Measurements from ENCODE around the gene ACIN1.
A peak's percentile ranks its signal among the peaks of the same experiment; 100 is the strongest.

Gene ACIN1

DNA sequence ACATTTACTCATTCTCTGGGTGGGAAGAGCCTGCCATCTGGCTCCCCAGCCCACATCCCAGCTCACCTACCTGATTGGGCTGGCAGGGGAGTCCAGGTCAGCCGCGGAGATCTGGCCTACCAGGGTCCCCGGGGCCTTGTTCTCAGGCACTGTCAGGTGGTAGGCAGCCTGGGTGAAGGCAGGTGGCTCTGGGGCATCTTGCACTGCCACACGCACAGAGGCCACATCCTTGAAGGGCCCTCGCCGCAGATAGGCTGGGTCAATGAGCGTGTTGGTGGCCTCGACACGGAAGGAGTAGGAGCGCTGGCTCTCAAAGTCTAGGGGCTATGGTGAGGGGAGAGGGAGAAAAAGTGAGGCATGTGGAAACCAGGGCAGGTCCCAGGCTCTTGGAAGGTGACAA is 41.5 kb downstream of the ACIN1 start:
- Mint-ChIP-seq H3K9me3 (no peaks in the 10 kb centered on the region), H3K36me3 (peaks cover 5% of the 10 kb centered on the region), H3K4me1 (peaks cover 23% of the 10 kb centered on the region), H3K4me3 (no peak overlapping the region), H3K27me3 (peaks cover 12% of the 10 kb centered on the region), H3K27ac (no peak overlapping the region)
- no peak for ATAC-seq

DNA sequence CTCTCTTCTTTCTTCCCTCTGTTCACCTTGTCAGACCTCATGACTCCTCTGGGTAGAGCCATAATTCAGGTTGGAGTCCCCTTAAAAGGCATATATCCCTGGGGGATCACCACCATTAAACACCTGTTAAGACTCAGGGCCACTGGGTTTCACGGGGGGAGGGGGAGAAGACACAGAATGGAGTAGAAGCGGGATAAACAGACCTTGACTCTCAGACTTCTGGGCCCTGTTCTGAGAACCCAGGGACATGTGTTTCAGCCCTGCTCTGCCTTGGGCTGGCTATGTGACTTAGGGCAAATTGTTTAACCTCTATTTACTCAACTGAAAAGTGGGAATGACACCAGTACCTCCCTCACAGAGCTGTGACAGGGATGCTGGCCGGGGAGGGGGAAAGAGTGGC is 42.3 kb downstream of the ACIN1 start:
- H3K27me3 Mint-ChIP-seq = peaks cover 15% of the 10 kb centered on the region
- ATAC-seq = no peak
- no peaks in the 10 kb centered on the region for H3K36me3 Mint-ChIP-seq
- no peak overlapping the region for H3K4me3 Mint-ChIP-seq
- no peak overlapping the region for H3K27ac Mint-ChIP-seq
- H3K4me1 Mint-ChIP-seq = peaks cover 17% of the 10 kb centered on the region
- H3K9me3 Mint-ChIP-seq = no peaks in the 10 kb centered on the region

DNA sequence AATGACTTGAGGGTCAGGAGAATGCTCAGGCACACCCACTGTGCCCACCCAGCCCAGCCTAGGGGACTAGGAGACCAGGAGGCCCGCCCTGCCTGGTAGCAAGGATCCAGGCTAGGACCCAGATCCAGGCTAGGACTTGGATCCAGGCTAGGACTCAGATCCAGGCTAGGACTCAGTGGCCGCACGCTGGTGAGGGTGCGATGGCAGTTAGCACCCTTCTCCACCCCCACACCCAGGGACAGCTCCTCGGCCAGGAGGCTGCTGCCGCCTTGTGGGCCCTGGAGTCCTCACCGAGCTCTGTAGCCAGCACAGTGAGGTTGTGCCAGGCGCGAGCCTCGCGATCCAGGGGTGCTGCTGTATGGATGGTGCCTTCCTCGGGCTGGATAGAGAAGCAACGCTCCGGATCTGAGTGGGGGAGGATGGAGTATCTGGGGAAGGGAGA is 42.7 kb downstream of the ACIN1 start:
- Mint-ChIP-seq H3K27me3 (peaks cover 19% of the 10 kb centered on the region), H3K27ac (no peak overlapping the region), H3K4me1 (peaks cover 16% of the 10 kb centered on the region), H3K36me3 (no peaks in the 10 kb centered on the region), H3K9me3 (no peaks in the 10 kb centered on the region), H3K4me3 (no peak overlapping the region)
- no peak for ATAC-seq

DNA sequence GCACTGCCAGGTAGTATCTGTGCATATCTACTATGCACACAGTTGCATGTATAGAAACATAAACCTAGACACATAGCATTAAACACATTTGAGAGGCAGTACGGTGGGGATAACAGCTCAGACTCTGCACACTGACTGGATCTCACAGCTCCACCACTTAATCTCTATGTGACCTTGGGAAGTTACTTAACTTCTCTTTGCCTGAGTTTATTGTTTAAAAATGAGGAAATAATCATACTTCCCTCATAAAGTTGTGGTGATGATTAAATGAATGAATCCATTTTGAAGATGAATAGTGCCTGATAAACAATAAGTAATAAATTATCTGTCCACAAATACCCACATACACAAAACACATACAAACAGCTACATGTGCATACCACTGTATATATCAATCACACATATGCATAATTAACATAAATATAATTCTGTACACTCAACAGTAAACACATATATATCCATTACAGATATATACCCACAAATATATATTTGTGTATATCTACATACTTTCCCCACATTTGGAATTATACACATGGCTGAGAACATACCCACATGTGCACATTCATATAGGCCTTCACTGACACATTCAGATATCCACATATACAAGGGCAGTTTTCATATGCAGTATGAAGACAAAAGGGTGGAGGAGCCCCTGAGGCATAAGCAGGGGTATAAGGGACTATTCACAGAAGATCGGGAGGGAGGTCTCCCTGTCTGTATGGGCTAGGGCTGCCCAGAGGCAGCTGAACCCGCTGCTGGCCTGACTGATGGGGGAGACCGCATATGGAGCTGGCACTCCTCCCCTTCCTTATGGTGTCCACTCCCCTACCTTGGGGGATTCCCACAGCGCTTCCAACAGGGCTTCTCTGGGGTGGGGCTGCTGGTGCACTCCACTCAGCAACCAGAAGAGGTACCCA is 43.5 kb downstream of the ACIN1 start:
- H3K9me3 Mint-ChIP-seq = no peaks in the 10 kb centered on the region

DNA sequence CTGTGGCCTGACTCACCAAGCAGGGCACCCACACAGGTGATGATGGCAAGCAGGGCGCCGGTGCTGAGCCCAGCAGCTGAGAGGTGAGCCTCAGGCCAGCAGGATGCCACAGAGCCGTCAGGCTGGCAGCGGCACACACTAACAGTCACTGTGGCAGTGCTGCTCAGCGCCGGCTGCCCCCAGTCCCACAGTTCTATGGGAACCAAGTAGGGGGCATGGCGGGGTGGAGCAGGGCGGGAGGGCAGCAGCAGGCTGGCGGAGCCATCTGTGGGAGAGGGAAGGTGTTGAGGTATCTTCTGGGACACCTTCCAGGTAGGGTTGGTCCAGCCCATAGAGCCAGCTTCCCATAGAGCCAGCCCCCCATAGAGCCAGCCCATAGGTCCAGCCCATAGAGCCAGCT is 45.9 kb downstream of the ACIN1 start:
- no peaks in the 10 kb centered on the region for H3K36me3 Mint-ChIP-seq
- ATAC-seq = no peak
- no peak overlapping the region for H3K27ac Mint-ChIP-seq
- no peaks in the 10 kb centered on the region for H3K9me3 Mint-ChIP-seq
- no peak overlapping the region for H3K4me3 Mint-ChIP-seq
- H3K4me1 Mint-ChIP-seq = no peaks in the 10 kb centered on the region
- H3K27me3 Mint-ChIP-seq = peaks cover 18% of the 10 kb centered on the region

More for the DNA sequence above, 43.5 kb downstream of the ACIN1 start:
- Mint-ChIP-seq H3K36me3 (no peaks in the 10 kb centered on the region), H3K4me3 (no peak overlapping the region), H3K27ac (no peak overlapping the region), H3K4me1 (peaks cover 8% of the 10 kb centered on the region), H3K27me3 (peaks cover 19% of the 10 kb centered on the region)
- ATAC-seq = no peak

DNA sequence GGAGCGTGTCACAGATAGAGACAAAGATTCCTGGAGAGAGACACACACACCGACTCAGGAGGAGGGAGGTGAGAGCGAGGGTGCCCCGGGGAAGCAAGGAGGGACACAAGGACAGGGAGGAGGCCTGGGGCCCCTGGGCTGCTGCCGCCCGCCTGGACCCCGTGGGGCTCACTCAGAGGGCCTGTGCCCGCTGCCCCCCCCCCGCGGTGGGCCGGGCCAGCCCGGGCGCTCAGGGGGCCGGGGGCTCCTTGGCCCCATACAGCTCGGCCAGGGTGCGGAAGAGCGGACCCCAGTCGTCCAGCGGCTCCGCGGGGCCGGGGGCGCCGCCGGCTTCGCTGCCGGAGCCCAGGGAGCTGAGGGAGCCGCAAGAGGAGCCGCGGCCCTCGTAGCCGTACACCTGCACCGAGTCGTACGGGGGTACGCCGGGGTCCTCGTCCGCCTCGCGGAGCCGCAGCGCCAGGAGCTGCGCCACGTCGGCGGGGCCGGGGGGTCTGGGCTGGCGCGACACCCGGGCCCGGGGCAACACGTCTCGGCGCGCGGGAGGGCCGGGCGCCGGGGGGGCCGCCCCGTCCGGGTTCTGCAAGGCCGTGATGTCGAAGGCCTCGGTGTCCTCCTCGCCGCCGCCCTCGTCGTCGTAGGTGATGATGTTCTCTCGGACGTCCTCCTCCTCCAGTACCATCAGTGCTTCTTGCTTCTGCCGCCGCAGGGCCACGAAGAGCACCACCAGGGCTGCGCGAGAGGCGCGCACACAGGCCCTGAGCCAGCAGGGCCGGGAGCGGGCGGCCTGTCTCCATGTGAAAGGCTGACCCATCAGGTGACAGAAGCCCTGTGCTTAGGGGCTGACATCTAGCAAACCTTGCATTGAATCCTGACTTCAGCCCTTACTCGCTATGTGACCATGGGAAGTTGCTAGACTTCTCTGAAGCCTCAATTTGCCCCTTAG is 46.9 kb downstream of the ACIN1 start:
- no peak overlapping the region for H3K27ac Mint-ChIP-seq
- H3K36me3 Mint-ChIP-seq = no peaks in the 10 kb centered on the region
- no peaks in the 10 kb centered on the region for H3K4me1 Mint-ChIP-seq
- no peak overlapping the region for H3K4me3 Mint-ChIP-seq
- no peaks in the 10 kb centered on the region for H3K9me3 Mint-ChIP-seq
- ATAC-seq = peak; percentile 57
- H3K27me3 Mint-ChIP-seq = peaks cover 18% of the 10 kb centered on the region

DNA sequence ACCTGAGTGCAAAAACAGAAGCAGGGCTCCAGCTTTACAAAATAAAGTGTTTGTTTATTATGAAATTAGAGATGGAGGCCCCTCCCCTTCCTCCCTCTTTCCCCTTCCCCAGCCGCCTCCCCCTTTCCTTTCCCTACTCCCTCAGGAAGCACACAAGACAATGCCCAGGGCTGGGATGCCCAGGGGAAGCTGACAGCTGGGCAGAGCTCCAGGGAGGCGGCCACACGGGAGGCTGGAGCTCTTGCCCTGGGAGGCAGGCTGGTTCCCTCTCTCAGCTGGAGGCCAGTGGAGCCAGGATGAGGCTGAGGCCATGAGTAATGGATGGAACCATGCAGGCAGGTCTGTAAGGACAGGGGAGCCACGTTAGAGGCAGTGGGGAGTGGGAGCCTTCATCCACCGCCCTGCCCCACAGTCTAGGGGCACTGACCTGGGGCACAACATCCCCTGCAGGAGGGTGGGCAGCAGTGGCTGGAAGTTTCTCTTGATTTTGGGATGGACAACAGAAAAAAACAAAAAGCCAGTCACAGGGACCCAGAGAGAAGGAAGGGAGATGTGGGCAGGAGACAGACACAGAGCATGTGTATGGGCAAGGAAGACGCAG is 47.8 kb downstream of the ACIN1 start:
- H3K27me3 Mint-ChIP-seq = peaks cover 18% of the 10 kb centered on the region
- no peaks in the 10 kb centered on the region for H3K4me1 Mint-ChIP-seq
- no peak for ATAC-seq
- no peaks in the 10 kb centered on the region for H3K9me3 Mint-ChIP-seq
- no peak overlapping the region for H3K4me3 Mint-ChIP-seq
- no peak overlapping the region for H3K27ac Mint-ChIP-seq
- no peaks in the 10 kb centered on the region for H3K36me3 Mint-ChIP-seq

DNA sequence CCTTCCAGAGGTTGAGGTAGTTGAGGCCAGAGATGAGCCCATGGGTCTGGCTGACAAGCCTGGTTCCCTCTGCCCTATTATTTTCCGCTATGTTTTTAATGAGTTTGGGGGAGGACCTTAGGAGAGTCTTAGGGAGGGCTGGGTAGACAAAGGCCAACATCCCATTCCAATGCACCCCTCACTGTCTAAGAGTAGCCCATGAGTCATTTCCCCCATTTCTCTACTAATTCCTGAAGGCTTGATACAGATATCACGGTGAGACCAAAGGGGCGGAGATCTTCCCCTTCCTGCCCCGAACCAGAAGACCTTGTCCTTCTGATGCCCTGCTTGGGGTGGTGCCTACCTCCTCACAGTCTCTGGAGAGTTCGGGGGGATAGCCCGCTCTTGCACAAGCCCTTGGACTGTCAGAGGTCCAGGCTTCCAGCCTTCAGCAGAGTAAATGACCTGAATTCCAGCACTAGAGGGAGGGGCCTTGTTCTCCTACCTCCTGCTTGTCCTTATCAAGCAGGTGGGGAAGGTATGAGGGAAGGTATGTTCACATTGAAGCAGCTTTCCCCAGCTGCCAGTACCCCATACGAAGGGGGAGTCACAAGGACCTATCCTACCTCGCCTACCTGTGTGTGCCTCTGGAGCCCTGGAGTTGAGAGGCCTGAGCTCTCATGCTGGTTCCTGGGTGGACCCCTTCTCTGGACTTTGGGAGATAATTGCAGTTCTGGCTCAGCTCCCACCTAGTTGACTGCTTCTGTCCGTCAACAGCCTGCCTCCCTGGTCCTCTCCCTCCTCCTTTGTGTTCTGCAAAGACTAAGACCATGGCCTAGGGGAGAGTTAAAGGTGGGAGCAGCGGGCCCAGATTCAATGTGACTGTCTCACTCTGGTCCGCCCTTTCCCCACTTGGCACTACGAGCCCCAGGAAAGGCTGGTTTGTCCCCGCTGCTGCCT is 49.2 kb downstream of the ACIN1 start:
- Mint-ChIP-seq H3K4me3 (no peak overlapping the region), H3K9me3 (no peaks in the 10 kb centered on the region), H3K27ac (no peak overlapping the region), H3K27me3 (peaks cover 18% of the 10 kb centered on the region), H3K36me3 (no peaks in the 10 kb centered on the region), H3K4me1 (no peaks in the 10 kb centered on the region)
- ATAC-seq = no peak

DNA sequence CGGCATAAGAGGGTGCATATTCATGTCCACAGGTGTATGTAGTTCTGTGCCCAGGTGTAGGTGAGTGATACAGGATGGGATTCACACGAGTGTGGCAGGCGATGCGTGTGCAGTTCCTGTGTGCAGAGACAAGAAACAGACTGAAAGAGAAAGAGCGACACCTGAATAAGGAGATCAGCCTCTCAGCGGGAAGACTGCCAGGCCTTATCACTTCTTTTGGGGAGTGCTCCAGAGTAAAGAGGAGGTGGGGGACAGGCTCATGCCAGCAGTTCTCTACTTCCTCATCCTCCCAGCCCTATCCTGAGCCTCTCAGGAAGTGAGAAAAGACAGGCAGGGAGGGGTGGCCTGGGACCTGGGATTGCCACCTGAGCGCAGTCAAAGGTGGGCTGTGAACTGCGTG is 50.1 kb downstream of the ACIN1 start:
- H3K36me3 Mint-ChIP-seq = no peaks in the 10 kb centered on the region
- no peak for ATAC-seq
- H3K4me3 Mint-ChIP-seq = no peak overlapping the region
- H3K27ac Mint-ChIP-seq = no peak overlapping the region
- peaks cover 18% of the 10 kb centered on the region for H3K27me3 Mint-ChIP-seq
- H3K9me3 Mint-ChIP-seq = no peaks in the 10 kb centered on the region
- H3K4me1 Mint-ChIP-seq = no peaks in the 10 kb centered on the region

DNA sequence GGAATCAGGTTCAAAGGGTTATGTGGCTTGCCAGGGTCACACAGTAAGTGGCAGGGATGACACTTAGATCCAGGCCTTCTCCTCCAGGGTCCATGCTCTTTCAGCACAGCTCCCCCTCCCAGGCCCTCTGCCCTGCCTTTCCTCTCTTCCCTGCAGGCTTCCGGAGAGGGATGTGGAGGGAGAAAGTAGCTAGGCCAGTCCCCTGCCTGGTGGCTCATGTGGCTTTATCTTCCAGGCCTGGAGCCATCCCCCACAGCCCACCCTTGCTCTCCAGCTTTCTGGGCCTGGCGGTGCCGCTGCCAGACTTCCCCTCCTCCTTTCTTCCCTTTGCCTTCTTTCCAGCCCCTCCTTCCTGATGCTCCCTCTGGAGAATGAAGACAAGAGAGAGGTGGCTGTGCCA is 51.2 kb downstream of the ACIN1 start:
- no peak overlapping the region for H3K27ac Mint-ChIP-seq
- no peaks in the 10 kb centered on the region for H3K4me1 Mint-ChIP-seq
- no peak for ATAC-seq
- no peaks in the 10 kb centered on the region for H3K36me3 Mint-ChIP-seq
- H3K4me3 Mint-ChIP-seq = no peak overlapping the region
- H3K9me3 Mint-ChIP-seq = no peaks in the 10 kb centered on the region
- H3K27me3 Mint-ChIP-seq = peaks cover 18% of the 10 kb centered on the region

DNA sequence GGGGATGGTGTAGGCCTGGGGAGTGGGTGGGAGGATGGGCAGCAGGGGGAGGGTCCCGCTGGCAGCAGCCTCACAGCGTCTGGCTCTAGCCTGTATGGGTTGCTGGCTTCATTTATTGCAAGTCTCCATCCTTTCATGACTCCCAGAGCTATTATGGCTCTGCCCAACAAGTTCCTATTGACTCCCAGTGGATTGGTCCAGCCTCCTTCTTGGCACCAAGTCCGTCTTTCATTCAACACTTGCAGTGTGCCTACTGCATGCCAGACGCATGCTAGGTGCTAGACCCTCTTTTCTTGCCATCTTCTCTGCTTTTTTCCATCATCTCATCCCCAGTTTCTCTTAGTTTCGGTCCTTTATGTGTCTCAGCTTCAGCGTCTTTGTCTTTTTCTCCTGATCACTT is 51.8 kb downstream of the ACIN1 start:
- H3K27ac Mint-ChIP-seq = no peak overlapping the region
- H3K36me3 Mint-ChIP-seq = no peaks in the 10 kb centered on the region
- H3K9me3 Mint-ChIP-seq = no peaks in the 10 kb centered on the region
- H3K4me3 Mint-ChIP-seq = no peak overlapping the region
- peaks cover 18% of the 10 kb centered on the region for H3K27me3 Mint-ChIP-seq
- no peaks in the 10 kb centered on the region for H3K4me1 Mint-ChIP-seq
- ATAC-seq = no peak

DNA sequence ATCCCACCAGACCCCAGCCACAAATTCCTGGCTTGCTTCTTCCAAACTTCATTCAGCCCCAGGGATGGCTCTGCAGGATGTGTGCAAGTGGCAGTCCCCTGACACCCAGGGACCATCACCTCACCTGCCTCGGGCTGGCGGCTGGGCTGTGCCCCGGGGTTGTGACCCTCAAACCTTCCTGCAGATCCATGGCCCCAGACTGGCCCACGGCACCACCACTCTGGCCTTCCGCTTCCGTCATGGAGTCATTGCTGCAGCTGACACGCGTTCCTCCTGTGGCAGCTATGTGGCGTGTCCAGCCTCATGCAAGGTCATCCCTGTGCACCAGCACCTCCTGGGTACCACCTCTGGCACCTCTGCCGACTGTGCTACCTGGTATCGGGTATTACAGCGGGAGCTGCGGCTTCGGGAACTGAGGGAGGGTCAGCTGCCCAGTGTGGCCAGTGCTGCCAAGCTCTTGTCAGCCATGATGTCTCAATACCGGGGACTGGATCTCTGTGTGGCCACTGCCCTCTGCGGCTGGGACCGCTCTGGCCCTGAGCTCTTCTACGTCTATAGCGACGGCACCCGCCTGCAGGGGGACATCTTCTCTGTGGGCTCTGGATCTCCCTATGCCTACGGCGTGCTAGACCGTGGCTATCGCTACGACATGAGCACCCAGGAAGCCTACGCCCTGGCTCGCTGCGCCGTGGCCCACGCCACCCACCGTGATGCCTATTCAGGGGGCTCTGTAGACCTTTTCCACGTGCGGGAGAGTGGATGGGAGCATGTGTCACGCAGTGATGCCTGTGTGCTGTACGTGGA is 52.6 kb downstream of the ACIN1 start, which contains the start of gene PSMB11:
PSMB11 (plus strand) TSS at position 51 of the 804 bp plus-strand sequence; CDS start at position 65, 14 bp downstream.
- no peak within 1 kb of the TSS for H3K27ac Mint-ChIP-seq
- H3K36me3 Mint-ChIP-seq = no peaks in the 10 kb centered on the region
- H3K9me3 Mint-ChIP-seq = no peaks in the 10 kb centered on the region
- H3K27me3 Mint-ChIP-seq = peaks cover 13% of the 10 kb centered on the region
- H3K4me3 Mint-ChIP-seq = no peak within 1 kb of the TSS
- no peaks in the 10 kb centered on the region for H3K4me1 Mint-ChIP-seq
- no peak for ATAC-seq

DNA sequence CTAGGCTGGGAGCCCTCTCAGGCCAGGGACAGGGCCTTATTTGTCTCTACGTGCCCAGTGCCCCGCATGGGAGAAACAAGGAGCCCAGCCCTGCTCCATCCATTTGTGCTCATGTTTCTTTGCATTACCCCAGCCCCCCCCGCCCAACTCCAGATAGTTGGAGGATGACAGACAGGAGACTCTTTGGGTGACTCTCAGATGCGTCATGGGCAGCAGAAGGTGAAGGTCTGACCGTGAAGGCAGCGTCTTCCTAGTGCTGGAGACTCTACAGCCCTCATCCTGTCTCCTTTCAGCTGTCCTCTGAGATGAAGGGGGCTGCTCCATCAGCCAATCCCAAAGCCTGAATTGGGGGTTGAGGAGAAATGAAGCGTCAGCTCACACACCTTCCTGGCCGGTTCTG is 53.2 kb downstream of the ACIN1 start:
- Mint-ChIP-seq H3K9me3 (no peaks in the 10 kb centered on the region), H3K4me3 (no peak overlapping the region), H3K27ac (no peak overlapping the region), H3K27me3 (peaks cover 6% of the 10 kb centered on the region), H3K4me1 (no peaks in the 10 kb centered on the region), H3K36me3 (no peaks in the 10 kb centered on the region)
- no peak for ATAC-seq

DNA sequence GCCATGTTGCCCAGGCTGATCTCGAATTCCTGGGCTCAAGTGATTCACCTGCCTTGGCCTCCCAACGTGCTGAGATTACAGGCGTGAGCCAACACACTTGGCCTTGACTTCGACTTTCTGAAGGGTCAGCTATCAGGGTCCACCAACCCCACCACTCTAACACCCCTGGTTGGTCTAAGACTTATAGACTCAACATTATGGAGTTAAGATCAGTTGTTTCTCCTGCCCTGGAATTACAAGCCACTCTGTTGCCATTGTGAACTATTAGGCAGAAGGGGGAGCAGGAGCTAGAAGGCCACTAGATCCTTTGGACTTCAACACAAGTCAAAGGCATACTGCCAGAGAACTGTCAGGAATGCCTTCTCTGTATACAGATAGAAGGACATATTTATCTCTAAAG is 54.8 kb downstream of the ACIN1 start:
- Mint-ChIP-seq H3K27me3 (no peaks in the 10 kb centered on the region), H3K36me3 (no peaks in the 10 kb centered on the region), H3K4me1 (peaks cover 8% of the 10 kb centered on the region), H3K9me3 (no peaks in the 10 kb centered on the region), H3K27ac (no peak overlapping the region), H3K4me3 (no peak overlapping the region)
- no peak for ATAC-seq

Measured in stimulated activated memory B cell treated with anti-CD40 and anti-IgM and Interleukin-4, amounts not matched to agents 10 μg/mL and 1 μg/mL and 100 μg/mL, for 72 hours (primary cell).